PFSK-1 (cell line): Measurements from ENCODE around the gene EP400.

Experiments
- FOXP2 ChIP-seq: optimal IDR thresholded peaks from 2 replicates; pipeline ENCODE3; 2011; ENCODE audit warnings: borderline replicate concordance, control low read depth, inconsistent platforms; ENCODE audit not compliant: insufficient read depth; ENCODE audit errors: extremely low read length, extremely low read depth
- POLR2AphosphoS5 ChIP-seq: IDR thresholded peaks from 2 replicates; pipeline ENCODE4 v1.6.1; 2012; ENCODE audit warnings: low read depth, mild to moderate bottlenecking, control low read depth, low read length, moderate library complexity
- REST ChIP-seq, 2 experiments: IDR thresholded peaks; 2 replicates each; pipeline versions ENCODE4 v1.6.1 to v1.8.0; 2011 to 2012; ENCODE audit warnings: low read depth in 2 of 2, low read length in 2 of 2, control low read depth in 1 of 2, inconsistent platforms in 1 of 2, mild to moderate bottlenecking in 1 of 2, moderate library complexity in 1 of 2; ENCODE audit not compliant: insufficient read depth in 1 of 2
- SIN3A ChIP-seq: IDR thresholded peaks from 2 replicates; pipeline ENCODE4 v1.6.1; 2012; ENCODE audit warnings: mild to moderate bottlenecking, low read length, moderate library complexity, borderline replicate concordance; ENCODE audit not compliant: insufficient read depth
- TAF1 ChIP-seq: IDR thresholded peaks from 2 replicates; pipeline ENCODE4 v1.6.1; 2012; ENCODE audit warnings: low read length, control low read depth, borderline replicate concordance; ENCODE audit not compliant: insufficient read depth

The EP400 gene

DNA sequence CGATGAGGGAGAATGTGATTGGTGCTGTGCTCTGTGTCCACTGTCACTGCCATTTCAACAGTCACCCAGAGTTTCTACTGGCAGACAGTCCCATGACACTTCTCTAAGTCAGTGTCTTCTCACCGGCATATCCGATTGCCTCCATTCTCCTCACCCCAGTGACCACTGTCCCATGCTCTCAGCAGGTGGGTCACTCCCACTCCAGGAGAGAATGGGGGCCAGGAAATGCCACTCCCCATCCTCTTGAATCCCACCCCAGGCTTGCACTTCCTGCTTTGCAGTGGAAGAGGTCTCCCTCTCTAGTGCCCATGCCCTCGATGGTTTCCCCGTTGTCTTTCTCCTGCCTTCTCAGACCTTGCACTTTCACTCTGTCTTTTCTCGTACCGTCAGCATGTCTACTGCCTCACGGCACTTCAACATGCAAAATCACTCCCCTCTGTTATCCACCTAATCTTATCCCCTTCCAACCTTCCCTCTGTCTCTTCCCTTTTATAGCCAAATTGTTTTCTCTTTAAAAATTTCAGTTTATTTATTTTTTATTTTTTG, 2.2 kb upstream of the EP400 start:
- TF ChIP-seq REST (IDR thresholded peaks at IDR 0.05; ENCODE audit: insufficient read depth in 1 of 2, low read depth in 2 of 2, low read length in 2 of 2): no peak
- TF ChIP-seq TAF1: no peak
- no peak for TF ChIP-seq FOXP2
- TF ChIP-seq SIN3A: no peak
- TF ChIP-seq POLR2AphosphoS5: no peak

DNA sequence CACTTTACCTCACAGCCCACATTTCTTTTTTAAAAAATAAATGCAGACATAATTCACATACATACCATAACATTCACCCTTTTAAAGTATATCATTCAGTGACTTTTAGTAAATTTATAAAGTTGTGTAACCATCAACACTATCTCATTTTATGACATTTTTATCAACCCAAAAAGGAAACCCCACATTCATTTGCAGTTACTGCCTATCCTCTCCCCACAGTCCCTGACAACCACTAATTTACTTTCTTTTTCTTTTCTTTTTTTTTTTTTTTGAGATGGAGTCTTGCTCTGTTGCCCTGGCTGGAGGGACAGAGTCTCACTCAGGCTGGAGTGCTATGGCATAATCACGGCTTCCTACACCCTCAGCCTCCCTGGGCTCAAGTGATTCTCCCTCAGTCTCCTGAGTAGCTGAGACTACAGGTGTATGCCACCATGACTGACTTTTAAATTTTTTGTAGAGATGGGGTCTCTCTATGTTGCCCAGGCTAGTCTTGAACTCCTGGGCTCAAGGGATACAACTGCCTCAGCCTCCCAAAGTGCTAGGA, 1.5 kb upstream of the EP400 start:
- TF ChIP-seq REST (IDR thresholded peaks at IDR 0.05; ENCODE audit: insufficient read depth in 1 of 2, low read depth in 2 of 2, low read length in 2 of 2) (no peak), TAF1 (no peak), POLR2AphosphoS5 (no peak), FOXP2 (no peak), SIN3A (no peak)

DNA sequence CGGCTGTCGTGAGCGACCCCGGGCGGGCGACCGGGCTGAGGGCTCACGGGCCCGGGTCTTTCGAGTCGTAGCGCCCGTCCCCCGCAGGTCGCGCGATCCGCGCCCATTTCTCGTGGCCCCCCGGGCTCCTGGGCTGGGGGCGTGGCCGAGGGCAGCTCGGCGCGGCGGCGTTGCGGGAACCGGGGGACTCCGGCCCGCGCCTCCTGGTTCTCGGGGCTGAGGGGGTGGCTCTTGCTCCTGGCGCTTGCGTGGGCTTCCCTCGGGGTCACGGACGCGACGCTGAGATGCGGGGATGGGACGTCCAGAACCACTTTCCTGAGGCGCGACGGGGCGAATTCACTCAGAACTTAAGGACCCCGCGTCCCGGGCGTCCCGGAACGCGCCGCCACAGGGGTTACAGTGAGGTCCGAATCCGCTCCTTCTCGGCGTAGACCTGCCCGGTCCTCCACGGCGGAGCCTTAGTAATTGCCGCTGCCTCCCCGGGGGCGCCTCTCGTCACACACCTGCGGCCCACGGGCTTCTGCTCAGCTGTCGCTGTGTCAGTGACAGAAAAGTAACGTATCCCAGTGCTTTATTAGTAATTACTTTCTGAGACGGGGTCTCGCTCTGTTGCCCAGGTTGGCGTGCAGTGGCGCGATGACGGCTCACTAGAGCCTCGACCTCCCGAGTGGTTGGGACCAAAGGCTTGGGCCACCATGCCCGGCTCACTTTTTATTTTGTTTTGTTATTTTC, 606 bp downstream of the EP400 start:
- TF ChIP-seq POLR2AphosphoS5 (no peak), FOXP2 (no peak), REST (IDR thresholded peaks at IDR 0.05; ENCODE audit: insufficient read depth in 1 of 2, low read depth in 2 of 2, low read length in 2 of 2) (no peak), SIN3A (no peak; the same call in 1 of the 2 replicates), TAF1 (no peak)

DNA sequence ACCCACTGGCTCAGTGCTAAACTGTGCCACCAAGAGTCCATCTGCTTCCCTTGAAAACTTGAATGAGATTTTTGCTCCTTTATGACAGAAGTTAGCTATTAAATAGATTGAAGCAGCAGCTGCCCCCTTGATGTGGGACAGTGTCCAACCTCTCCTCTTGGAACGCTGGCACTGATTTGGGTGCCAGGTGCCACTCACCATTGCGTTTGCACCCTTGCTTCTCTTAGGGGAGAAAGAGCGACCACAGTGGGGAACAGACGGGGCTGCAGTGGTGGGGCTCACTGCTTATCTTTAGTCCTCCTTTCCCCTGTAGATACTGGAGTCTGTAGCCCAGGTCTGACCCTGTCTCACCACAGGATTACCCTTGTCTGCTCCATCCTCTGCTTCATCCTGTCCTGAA, 9.4 kb downstream of the EP400 start:
- no peak for TF ChIP-seq POLR2AphosphoS5
- TF ChIP-seq REST (IDR thresholded peaks at IDR 0.05; ENCODE audit: insufficient read depth in 1 of 2, low read depth in 2 of 2, low read length in 2 of 2): no peak
- no peak for TF ChIP-seq TAF1
- TF ChIP-seq FOXP2: no peak
- no peak for TF ChIP-seq SIN3A
